ENCODE results near the gene SYT9.

The SYT9 gene

GRCh38 chr11:7220636-7221035, 31.1 kb upstream of the SYT9 start:
- in situ Hi-C loops (cut with HindIII; ENCODE audit: low pct_ligation_motif_present, low sequenced_read_pairs), result no loop called here
- DNase-seq, result no peak
- Histone ChIP-seq H3K27me3 (replicated peaks) (no peaks in the 10 kb centered on the region), H3K36me3 (replicated peaks) (no peaks in the 10 kb centered on the region), H3K27ac (no peak overlapping the region), H3K4me3 (ENCODE audit: low read depth, low read length) (no peak overlapping the region)
- TF ChIP-seq, protein P1, sequence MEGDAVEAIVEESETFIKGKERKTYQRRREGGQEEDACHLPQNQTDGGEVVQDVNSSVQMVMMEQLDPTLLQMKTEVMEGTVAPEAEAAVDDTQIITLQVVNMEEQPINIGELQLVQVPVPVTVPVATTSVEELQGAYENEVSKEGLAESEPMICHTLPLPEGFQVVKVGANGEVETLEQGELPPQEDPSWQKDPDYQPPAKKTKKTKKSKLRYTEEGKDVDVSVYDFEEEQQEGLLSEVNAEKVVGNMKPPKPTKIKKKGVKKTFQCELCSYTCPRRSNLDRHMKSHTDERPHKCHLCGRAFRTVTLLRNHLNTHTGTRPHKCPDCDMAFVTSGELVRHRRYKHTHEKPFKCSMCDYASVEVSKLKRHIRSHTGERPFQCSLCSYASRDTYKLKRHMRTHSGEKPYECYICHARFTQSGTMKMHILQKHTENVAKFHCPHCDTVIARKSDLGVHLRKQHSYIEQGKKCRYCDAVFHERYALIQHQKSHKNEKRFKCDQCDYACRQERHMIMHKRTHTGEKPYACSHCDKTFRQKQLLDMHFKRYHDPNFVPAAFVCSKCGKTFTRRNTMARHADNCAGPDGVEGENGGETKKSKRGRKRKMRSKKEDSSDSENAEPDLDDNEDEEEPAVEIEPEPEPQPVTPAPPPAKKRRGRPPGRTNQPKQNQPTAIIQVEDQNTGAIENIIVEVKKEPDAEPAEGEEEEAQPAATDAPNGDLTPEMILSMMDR (IDR thresholded peaks at IDR 0.05; ENCODE audit: low read depth, low read length, missing control alignments), result no peak

DNA sequence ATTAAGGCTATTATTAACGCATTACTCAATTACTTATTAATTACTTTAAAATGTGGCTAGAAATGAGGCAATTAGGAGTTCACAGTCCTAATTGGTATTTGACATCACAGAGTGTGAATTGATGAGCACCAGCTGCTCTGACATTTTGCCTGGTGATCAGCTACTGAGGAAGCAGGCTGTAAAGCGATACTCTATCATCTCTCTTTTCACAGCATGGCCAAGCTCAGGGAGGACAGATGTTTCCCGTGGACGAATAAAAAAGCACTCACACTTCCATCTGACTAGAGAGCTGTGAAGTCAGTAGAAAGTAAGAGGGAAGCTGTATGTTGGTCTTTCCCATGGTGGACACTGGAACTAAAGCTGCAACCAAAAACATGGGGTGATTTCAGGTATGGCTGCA, 29.1 kb upstream of the SYT9 start:
- H3K36me3 ChIP-seq (replicated peaks), result no peaks in the 10 kb centered on the region
- H3K27ac ChIP-seq, result no peak overlapping the region
- H3K4me3 ChIP-seq (ENCODE audit: low read depth, low read length), result no peak overlapping the region
- in situ Hi-C loops (cut with HindIII; ENCODE audit: low pct_ligation_motif_present, low sequenced_read_pairs), result no loop called here
- TF ChIP-seq, protein P1 (IDR thresholded peaks at IDR 0.05; ENCODE audit: low read depth, low read length, missing control alignments), result no peak
- no peaks in the 10 kb centered on the region for H3K27me3 ChIP-seq (replicated peaks)
- DNase-seq, result no peak

GRCh38 chr11:7239877-7240276, 11.8 kb upstream of the SYT9 start:
- in situ Hi-C loops (cut with HindIII; ENCODE audit: low pct_ligation_motif_present, low sequenced_read_pairs), result no loop called here
- Histone ChIP-seq H3K4me3 (ENCODE audit: low read depth, low read length) (no peak overlapping the region), H3K27ac (no peak overlapping the region), H3K27me3 (replicated peaks) (no peaks in the 10 kb centered on the region), H3K36me3 (replicated peaks) (no peaks in the 10 kb centered on the region)
- DNase-seq, result no peak
- TF ChIP-seq, protein P1 (IDR thresholded peaks at IDR 0.05; ENCODE audit: low read depth, low read length, missing control alignments), result no peak

- H3K36me3 ChIP-seq (replicated peaks), result no peaks in the 10 kb centered on the region
- no peak overlapping the region for H3K27ac ChIP-seq
- no peak for DNase-seq
- TF ChIP-seq, protein P1 (IDR thresholded peaks at IDR 0.05; ENCODE audit: low read depth, low read length, missing control alignments), result no peak
- in situ Hi-C loops (cut with HindIII; ENCODE audit: low pct_ligation_motif_present, low sequenced_read_pairs), result no loop called here
- no peaks in the 10 kb centered on the region for H3K27me3 ChIP-seq (replicated peaks)
- H3K4me3 ChIP-seq (ENCODE audit: low read depth, low read length), result no peak overlapping the region
Measured at GRCh38 chr11:7245341-7245740, 6.4 kb upstream of the SYT9 start.

- TF ChIP-seq, protein P1 (IDR thresholded peaks at IDR 0.05; ENCODE audit: low read depth, low read length, missing control alignments), result no peak
- Histone ChIP-seq H3K4me3 (ENCODE audit: low read depth, low read length) (no peak overlapping the region), H3K36me3 (replicated peaks) (no peaks in the 10 kb centered on the region), H3K27me3 (replicated peaks) (no peaks in the 10 kb centered on the region), H3K27ac (no peak overlapping the region)
- in situ Hi-C loops (cut with HindIII; ENCODE audit: low pct_ligation_motif_present, low sequenced_read_pairs), result no loop called here
- DNase-seq, result no peak
Measured at GRCh38 chr11:7246179-7246578, 5.5 kb upstream of the SYT9 start.

GRCh38 chr11:7250166-7250565, 1.5 kb upstream of the SYT9 start:
- Histone ChIP-seq H3K36me3 (replicated peaks) (no peaks in the 10 kb centered on the region), H3K27ac (no peak overlapping the region), H3K27me3 (replicated peaks) (peaks cover 16% of the 10 kb centered on the region), H3K4me3 (ENCODE audit: low read depth, low read length) (no peak overlapping the region)
- in situ Hi-C loops (cut with HindIII; ENCODE audit: low pct_ligation_motif_present, low sequenced_read_pairs), result no loop called here
- no peak for DNase-seq
- TF ChIP-seq, protein P1 (IDR thresholded peaks at IDR 0.05; ENCODE audit: low read depth, low read length, missing control alignments), result no peak

Data from brain microvascular endothelial cell (primary cell).